Hindlimb muscle (tissue), 1 donor: ENCODE data around the gene CNIH3. TPM values are rescaled to one million over a fixed set of nuclear protein-coding genes. Genes with fewer than 3 reads are reported as not detected.
"Not testable (repeated sequence)": the region's sequence is repeated elsewhere in the genome, so short reads cannot be mapped to it uniquely, and the experiment has no call there.

ENCODE experiments used
- DNase-seq: peaks from one replicate; pipeline ENCODE4 v3.0.0-alpha.2; 2013
- polyA plus RNA-seq: library from polyadenylated mRNA; unstranded; fragments of 120-200 nt; gene quantifications from one replicate; pipeline ENCODE4 v1.2.1, GENCODE V29; 2013; ENCODE audit not compliant: insufficient read length

Gene CNIH3
- polyA plus RNA-seq, 1 donor = 1.2 TPM

DNA sequence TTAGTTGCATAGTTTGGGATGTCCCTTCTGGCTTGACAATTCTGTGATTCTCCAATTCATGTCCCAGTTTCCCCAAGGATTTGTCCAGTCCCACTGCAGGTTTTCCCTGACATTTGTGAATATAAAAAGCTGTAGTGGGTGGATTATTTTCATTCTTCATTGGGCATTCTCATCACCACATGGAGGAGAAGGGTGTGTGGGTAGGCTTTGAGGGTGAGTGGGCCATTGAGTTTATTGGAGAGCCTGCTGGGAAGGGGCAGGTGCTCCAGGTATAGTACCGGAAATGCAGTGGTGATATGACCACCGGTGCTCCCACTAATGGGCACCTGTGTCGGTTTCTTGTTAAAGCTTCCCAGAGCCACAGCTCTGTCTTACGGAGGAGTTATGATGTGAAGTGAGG, 74.5 kb downstream of the CNIH3 start:
- DNase-seq = no peak

DNA sequence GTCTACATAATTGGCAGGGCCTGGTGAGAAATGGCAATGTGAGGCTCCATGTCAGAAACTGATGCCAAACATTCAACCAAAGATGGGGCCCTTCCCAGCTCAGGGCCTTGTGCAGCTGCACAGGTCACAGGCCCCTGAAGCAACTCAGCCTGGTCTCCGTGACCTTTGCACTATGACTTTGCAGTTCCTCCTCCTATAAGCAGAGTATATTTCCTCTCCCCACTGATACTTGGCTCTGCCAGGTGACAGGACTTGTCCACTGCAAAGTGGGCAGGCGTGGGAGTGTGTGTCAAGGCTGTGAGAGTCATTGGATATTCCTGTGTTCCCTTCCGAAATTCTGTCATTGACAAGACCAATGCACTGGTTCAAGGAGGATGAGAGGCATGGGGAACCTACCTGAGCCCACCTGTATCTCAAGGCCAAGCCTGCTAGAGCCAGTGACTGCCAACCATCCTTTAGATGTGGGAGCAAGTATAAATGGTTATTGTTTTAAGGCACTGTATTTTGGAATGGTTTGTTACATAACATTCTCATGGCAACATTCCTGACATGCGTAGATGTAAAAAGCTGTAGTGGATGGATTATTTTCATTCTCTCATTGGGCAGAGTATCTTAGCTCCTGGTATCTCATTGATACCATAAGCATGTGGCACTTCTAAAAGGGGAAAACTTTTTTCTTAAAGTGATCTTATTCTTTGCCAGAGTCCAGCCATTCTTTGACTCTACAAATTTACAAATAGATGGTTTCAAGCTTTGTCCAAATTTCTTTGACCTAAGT, 75.2 kb downstream of the CNIH3 start:
- no peak for DNase-seq

GRCh38 chr1:224694969-224695368, 78.9 kb downstream of the CNIH3 start:
- no peak for DNase-seq

- DNase-seq = no peak
These were observed 79.9 kb downstream of the CNIH3 start for GRCh38 chr1:224696021-224696420.

- no peak for DNase-seq
These were observed 81.0 kb downstream of the CNIH3 start for GRCh38 chr1:224696891-224697765.

DNA sequence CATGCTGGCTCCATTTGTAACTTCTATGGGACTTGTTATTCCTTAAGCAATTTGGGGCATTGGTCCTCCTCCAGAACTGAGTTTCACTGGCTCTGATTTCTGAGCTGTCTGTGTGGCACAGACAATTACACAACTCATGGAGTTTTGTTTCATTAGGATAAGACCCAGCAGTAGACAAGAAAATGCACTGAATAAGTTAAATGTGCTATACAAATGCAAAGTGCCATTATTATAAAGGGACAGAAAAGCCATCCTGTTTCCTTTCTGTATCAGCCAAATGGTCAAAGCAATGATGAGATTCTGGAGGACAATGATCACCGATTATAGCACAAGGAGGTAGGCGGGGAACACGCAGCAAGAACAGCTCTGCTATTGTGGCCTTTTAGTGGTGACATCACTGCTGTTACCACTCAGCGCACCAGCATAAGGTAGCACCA, 81.9 kb downstream of the CNIH3 start:
- DNase-seq = no peak

GRCh38 chr1:224700918-224701531, 84.9 kb downstream of the CNIH3 start:
- DNase-seq = no peak

DNA sequence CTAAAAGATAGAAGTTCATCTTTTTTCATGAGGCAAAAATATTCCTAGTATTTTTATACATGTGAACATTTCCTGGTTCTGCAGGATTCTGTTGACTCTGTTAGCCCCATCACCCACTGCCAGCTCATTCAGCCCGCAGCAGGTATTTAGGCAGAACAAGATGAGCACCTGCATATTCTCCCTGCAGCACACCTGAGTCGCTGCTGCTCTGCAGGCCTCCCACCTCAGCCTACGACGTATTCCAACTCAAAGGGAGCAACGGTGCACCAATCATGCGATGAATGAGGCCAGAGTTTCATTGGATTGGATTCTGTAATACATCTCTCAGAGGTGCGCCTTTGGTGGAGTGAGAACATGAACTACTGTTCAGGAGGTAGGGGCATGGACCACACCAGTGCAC, 87.6 kb downstream of the CNIH3 start:
- no peak for DNase-seq

- DNase-seq = no peak
These were observed 88.1 kb downstream of the CNIH3 start for GRCh38 chr1:224704107-224704735.

DNA sequence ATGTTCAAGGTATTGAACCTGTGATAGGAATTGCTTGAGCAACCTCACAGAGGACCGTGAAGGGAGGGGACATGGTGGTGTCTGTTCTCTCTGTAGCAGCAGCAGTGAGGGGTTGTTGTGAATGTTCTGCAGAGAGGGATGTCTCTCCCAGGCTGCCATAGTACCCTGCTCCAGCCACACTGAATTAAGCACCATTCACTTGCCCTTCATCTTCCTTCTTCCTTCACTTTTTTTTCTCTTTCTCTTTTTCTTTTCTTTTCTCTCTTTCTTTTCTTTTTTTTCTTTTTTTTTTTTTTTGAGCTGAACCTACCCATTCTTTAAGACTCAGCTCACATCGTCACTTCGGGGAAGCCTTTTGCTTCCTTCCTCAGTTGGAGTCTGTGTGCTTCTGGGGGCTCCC, 89.5 kb downstream of the CNIH3 start:
- no peak for DNase-seq

DNA sequence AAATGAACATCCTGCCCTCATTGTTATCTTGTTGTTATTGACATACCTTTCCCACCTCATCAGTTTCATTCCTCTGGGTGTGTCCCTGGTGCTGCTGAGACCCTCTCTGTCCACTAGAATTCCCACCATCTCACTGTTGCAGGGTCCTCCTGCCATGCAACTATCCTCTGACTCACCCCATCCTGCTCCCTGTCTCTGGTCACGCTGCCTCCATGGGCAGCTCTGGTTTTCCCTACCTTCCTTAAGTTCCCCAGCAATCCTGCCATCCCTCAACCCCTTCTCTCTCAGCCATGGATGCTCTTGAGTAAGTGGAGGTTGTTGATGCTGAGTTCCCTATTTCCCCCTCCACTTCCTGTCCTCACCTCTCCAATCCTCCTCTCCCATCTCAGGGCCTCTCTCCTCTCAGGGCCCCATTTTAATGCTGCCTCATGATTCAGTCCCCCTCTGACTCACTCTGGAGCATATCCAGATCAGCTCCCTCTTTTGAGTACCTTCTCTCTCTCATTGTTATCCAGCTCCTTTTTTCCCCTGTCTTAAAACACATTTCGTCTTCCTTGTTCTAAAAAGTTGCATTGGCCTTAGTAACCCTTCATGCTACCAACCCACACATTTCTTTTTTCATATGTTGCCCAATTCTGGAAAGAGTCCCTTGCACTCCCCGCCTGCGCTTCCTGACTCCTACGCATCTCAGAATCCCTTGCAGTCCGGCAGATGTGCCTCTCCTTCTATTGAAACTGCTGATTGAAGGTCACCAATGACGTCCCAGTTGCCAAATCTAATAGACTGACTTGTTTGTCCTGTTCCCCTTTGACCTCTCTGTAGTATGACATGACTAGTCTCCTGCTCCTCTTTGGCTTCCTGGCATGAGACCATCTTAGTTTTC, 92.0 kb downstream of the CNIH3 start:
- no peak for DNase-seq

DNA sequence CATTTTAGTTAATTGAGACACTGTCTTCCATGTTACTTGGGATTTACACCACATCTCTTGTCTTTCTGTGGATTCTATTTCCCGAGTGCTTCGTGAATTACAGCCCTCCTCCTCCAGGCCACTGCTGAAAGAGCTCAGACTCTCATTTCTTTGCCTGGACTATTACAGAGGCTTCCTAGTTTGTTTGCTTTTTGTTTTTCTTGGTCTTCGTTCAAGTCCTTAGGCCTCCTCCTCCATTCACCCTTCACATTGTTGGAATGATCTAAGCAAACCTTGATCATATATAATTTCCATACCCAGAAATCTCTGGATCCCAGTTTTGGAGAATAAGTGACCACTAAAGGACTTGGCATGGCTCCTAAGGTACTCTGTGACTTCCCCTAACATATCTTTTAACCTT, 94.1 kb downstream of the CNIH3 start:
- no peak for DNase-seq

- DNase-seq = not testable (repeated sequence)
These were observed 95.2 kb downstream of the CNIH3 start for GRCh38 chr1:224711231-224711756.

- DNase-seq = no peak
These were observed 95.8 kb downstream of the CNIH3 start for GRCh38 chr1:224711876-224712275.

DNA sequence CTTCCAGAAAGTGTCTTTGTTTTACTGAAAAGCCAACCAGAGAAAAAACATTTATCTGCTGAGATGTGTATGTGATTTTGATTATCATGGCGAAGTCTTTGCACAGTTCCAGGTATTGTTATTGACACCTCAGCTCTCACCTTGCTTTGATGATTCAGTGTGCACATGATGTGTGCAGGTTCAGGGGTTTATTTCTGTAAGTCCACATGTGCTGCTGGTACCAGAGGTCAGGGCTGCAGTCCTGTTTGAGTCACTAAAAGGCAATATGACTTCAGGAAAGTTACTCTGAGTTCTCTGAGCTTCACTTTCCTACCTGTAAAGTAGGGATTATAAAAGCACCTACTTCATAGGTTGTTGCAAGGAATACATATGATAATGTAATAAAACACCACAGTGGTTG, 97.1 kb downstream of the CNIH3 start:
- DNase-seq = no peak

- no peak for DNase-seq
These were observed 98.4 kb downstream of the CNIH3 start for GRCh38 chr1:224714553-224714952.

DNA sequence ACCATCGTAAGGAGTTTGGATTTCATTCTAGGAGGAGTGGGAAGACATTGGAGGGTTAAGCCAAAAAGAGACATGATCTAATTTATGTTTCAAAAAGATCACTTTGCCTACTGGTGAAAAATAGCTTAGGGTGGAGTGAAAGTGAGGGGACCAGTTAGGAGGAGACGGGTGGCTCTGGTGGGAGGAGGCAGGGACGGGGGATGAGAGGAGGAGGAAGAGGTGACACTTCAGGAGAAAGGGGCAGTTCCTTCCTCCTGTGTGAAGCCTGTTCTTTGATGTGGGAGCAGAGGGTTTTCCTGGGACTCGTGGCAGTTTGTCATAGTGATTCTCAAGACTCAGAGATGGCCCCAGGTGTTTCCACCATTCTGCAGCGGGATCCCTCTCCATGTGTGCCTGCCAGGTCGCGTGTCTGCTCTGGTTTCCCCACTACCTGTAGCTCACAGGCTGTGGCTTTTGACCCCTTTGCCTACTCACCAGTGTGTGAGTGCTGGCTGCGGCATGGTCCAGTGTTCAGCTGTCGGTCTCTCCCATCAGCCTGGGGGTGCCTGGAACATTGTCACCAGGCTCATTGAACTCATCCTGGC, 102.4 kb downstream of the CNIH3 start:
- DNase-seq = no peak

- no peak for DNase-seq
These were observed 103.6 kb downstream of the CNIH3 start for GRCh38 chr1:224719716-224720115.

GRCh38 chr1:224720216-224720615, 104.1 kb downstream of the CNIH3 start:
- DNase-seq = no peak

GRCh38 chr1:224721000-224721399, 104.9 kb downstream of the CNIH3 start:
- DNase-seq = no peak

GRCh38 chr1:224722838-224723237, 106.7 kb downstream of the CNIH3 start:
- DNase-seq = no peak
